ENCODE data around the gene EIF2D.

Gene EIF2D

DNA sequence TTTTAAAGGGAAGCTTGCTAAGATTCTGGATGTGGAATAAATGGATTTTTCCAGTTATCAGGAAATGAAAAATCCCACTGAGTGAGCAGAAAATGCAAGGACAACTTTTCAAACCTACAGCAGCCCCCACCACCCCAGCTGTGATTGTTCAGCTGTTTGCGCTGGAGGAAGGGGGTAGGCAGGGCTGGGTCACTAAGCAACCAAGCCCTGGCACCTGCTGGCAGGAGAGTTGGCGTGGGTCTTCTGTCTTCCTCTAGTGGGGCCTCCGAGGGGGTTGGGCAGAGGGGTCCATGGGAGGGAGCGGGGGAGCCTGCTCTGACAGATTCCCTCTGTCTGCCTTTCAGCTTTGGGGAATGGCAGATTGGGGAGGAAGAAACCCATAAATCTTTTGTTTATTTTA is 45.3 kb downstream of the EIF2D start:
- no peak for DNase-seq (ENCODE audit: extremely low read depth, low read depth)
- no peak for TF ChIP-seq CTCF (IDR thresholded peaks at IDR 0.05; ENCODE audit: low read depth, low read length)

DNA sequence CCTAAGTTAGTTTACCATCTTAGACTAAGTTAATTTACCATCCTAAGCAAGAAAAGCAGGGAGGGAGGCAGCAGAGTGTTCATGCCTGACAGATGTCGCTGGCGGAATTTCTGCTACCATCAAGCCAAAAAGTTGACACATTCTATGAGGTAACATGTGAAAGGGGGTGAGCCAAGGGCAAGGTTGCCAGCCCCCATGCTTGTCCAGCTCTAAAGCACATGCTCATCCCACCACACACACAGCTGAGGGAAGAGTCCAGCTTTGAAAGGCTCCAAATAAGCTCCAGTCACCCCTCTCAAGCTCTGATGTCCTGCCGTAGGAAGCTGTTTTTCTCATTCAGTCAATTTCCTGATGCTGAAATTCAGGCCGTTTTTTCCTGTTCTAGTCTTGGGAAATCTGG is 46.3 kb downstream of the EIF2D start:
- no peak for DNase-seq (ENCODE audit: extremely low read depth, low read depth)

GRCh38 chr1:206563367-206564207 is 48.7 kb downstream of the EIF2D start:
- TF ChIP-seq CTCF (IDR thresholded peaks at IDR 0.05; ENCODE audit: low read depth, low read length), result no peak
- no peak for DNase-seq (ENCODE audit: extremely low read depth, low read depth)

More for the DNA sequence above, 46.3 kb downstream of the EIF2D start:
- TF ChIP-seq CTCF (IDR thresholded peaks at IDR 0.05; ENCODE audit: low read depth, low read length), result no peak

- DNase-seq (ENCODE audit: extremely low read depth, low read depth), result no peak
- TF ChIP-seq CTCF (IDR thresholded peaks at IDR 0.05; ENCODE audit: low read depth, low read length), result no peak
Measured at GRCh38 chr1:206560007-206560716, 52.1 kb downstream of the EIF2D start.

DNA sequence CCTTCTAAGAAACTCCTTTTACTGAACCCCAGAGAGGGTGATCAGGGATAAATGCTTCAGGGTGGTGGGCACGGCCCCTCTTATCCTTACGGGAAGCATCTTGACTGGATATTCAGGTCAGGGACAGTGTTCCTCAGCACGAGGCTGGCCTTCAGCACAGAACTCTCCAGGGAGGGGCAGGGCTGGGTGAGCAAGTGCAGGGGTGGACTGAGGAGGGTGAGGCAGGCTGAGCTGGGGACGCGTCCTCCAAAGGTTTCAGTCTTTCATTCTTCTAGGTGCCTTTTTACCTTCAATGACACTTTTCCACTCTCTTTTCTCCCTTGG is 52.6 kb downstream of the EIF2D start:
- TF ChIP-seq CTCF (IDR thresholded peaks at IDR 0.05; ENCODE audit: low read depth, low read length), result no peak
- no peak for DNase-seq (ENCODE audit: extremely low read depth, low read depth)

DNA sequence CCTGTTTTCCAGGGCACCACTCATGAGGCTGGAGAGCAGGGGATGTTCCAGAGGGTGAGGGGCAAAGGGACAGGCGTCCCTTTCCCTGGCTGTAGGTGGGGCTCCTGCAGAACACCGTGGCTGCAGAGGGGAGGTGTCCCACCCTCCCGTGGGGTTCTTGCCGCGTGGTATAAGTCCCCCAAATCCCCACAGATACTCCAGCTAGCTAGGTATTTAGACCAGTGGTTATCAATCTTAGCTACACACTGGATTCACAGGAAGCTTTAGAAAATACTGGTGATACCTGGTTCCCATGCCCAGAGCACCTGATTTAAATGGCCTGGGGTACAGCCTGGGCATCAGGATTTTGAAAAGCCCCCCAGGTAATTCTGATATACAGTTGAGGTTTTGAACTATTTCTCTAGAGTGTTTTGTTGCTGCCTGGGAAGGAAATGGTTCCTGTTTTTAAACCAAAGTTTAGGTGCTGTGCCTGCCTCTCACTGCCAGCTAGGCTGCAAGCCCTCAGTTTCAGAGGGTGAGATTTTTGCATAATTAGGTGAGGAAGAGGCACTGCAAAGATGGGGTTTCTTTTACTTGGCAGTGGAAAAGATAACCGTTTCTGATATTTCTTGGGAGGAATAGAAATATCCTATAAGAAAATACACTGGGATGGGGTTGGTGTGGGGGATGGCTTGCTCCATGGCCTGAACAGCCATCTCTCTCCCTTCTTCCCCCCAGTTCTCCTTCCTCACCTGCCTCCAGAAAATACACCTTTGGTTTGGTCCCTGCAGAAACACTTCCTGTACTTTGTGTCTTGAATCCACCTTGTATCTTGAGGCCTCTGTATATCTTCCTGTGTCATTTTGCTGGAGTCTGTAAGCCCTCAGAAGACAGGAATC is 53.2 kb downstream of the EIF2D start:
- no peak for DNase-seq (ENCODE audit: extremely low read depth, low read depth)
- no peak for TF ChIP-seq CTCF (IDR thresholded peaks at IDR 0.05; ENCODE audit: low read depth, low read length)

All from AG09319 (cell line).